Thoracic aorta (tissue), 2 donors: Measurements from ENCODE around the gene JAML. TPM values are rescaled to one million over a fixed set of nuclear protein-coding genes. Genes with fewer than 3 reads are reported as not detected.
A peak's percentile ranks its signal among the peaks of the same experiment; 100 is the strongest.

Experiments
- ATAC-seq: fragments of 150-250 bp; one replicate; pipeline ENCODE4 v1.8.0; 2017; ENCODE audit warnings: low read depth; ENCODE audit not compliant: insufficient number of reproducible peaks, low FRiP score
- DNase-seq: peaks from one replicate; pipeline ENCODE4 v3.0.0-alpha.2; 2020; ENCODE audit warnings: low spot score
- H3K27ac ChIP-seq, 2 donors: fragments of 200-600 bp; sonication (generic); 1 replicate in 1 of 2; 2 replicates in 1 of 2; pipeline ENCODE4 v1.5.1; 2016; ENCODE audit warnings: mild to moderate bottlenecking in 2 of 2, moderate library complexity in 2 of 2
- H3K27me3 ChIP-seq: fragments of 200-600 bp; sonication (generic); replicated peaks from 2 replicates; pipeline ENCODE4 v1.6.0; 2016; ENCODE audit warnings: mild to moderate bottlenecking; ENCODE audit not compliant: insufficient read depth
- H3K36me3 ChIP-seq: fragments of 200-600 bp; sonication (generic); one replicate; pipeline ENCODE4 v1.5.1; 2016
- H3K4me1 ChIP-seq, 2 donors: fragments of 200-600 bp; sonication (generic); 1 replicate in 1 of 2; 2 replicates in 1 of 2; pipeline versions ENCODE4 v1.5.1 to v1.6.0; 2016; ENCODE audit warnings: low read depth in 2 of 2, mild to moderate bottlenecking in 1 of 2; ENCODE audit not compliant: control insufficient read depth in 1 of 2
- H3K4me3 ChIP-seq: fragments of 200-600 bp; sonication (generic); 2 replicates; pipeline ENCODE4 v1.5.1; 2016; ENCODE audit warnings: mild to moderate bottlenecking
- H3K9me3 ChIP-seq: fragments of 200-600 bp; sonication (generic); 2 replicates; pipeline ENCODE4 v1.5.1; 2016
- CTCF ChIP-seq: fragments of 200-600 bp; sonication (generic); IDR thresholded peaks from one replicate; pipeline ENCODE4 v1.5.1; 2019; ENCODE audit warnings: antibody characterized with exemption
- total RNA-seq, 2 donors: library from RNA; depleted of rRNA; stranded (reverse); fragments of >200 nt; gene quantifications; one replicate each; pipeline versions ENCODE4 v1.1.0 to v1.2.3, GENCODE V29; 2016

Gene JAML
- total RNA-seq, 2 donors from 2014 or later, result 3.7 to 7.6 TPM

GRCh38 chr11:118171269-118172062 is 53.3 kb downstream of the JAML start:
- Histone ChIP-seq H3K27me3 (no peaks in the 10 kb centered on the region), H3K27ac (no peak overlapping the region)

GRCh38 chr11:118170882-118171268 is 53.9 kb downstream of the JAML start:
- Histone ChIP-seq H3K27me3 (no peaks in the 10 kb centered on the region), H3K9me3 (no peaks in the 10 kb centered on the region), H3K4me3 (no peak overlapping the region), H3K36me3 (no peaks in the 10 kb centered on the region), H3K4me1 (peaks cover 0 to 7% of the 10 kb centered on the region in 2 donors), H3K27ac (no peak overlapping the region)
- no peak for TF ChIP-seq CTCF
- ATAC-seq, result no peak
- DNase-seq, result no peak

More at GRCh38 chr11:118171269-118172062, 53.3 kb downstream of the JAML start:
- Histone ChIP-seq H3K36me3 (no peaks in the 10 kb centered on the region), H3K9me3 (no peaks in the 10 kb centered on the region), H3K4me1 (peaks cover 0 to 7% of the 10 kb centered on the region in 2 donors), H3K4me3 (no peak overlapping the region)
- peak; percentile 88 for TF ChIP-seq CTCF
- ATAC-seq (no peak), DNase-seq (no peak)

GRCh38 chr11:118170231-118170630 is 54.6 kb downstream of the JAML start:
- Histone ChIP-seq H3K36me3 (no peaks in the 10 kb centered on the region), H3K27ac (no peak overlapping the region), H3K4me3 (no peak overlapping the region)

GRCh38 chr11:118169300-118170140 is 55.3 kb downstream of the JAML start:
- no peak for TF ChIP-seq CTCF
- Histone ChIP-seq H3K4me1 (peaks cover 0 to 7% of the 10 kb centered on the region in 2 donors), H3K4me3 (no peak overlapping the region), H3K27ac (no peak overlapping the region), H3K9me3 (no peaks in the 10 kb centered on the region), H3K36me3 (no peaks in the 10 kb centered on the region), H3K27me3 (no peaks in the 10 kb centered on the region)
- no peak for ATAC-seq
- no peak for DNase-seq

More at GRCh38 chr11:118170231-118170630, 54.6 kb downstream of the JAML start:
- H3K4me1 ChIP-seq, result peaks cover 0 to 7% of the 10 kb centered on the region in 2 donors
- DNase-seq (no peak), ATAC-seq (no peak)
- TF ChIP-seq CTCF, result no peak
- no peaks in the 10 kb centered on the region for H3K9me3 ChIP-seq
- no peaks in the 10 kb centered on the region for H3K27me3 ChIP-seq

- ATAC-seq, result no peak
- no peak for TF ChIP-seq CTCF
- Histone ChIP-seq H3K4me1 (peaks cover 0 to 7% of the 10 kb centered on the region in 2 donors), H3K27ac (no peak overlapping the region), H3K9me3 (no peaks in the 10 kb centered on the region), H3K4me3 (no peak overlapping the region), H3K27me3 (no peaks in the 10 kb centered on the region), H3K36me3 (no peaks in the 10 kb centered on the region)
- no peak for DNase-seq
Measured at GRCh38 chr11:118168751-118169150, 56.1 kb downstream of the JAML start.
